ENCODE data around the gene DOCK1.
A peak's percentile ranks its signal among the peaks of the same experiment; 100 is the strongest.
"Not testable (repeated sequence)": the region's sequence is repeated elsewhere in the genome, so short reads cannot be mapped to it uniquely, and the experiment has no call there.

DOCK1 gene

DNA sequence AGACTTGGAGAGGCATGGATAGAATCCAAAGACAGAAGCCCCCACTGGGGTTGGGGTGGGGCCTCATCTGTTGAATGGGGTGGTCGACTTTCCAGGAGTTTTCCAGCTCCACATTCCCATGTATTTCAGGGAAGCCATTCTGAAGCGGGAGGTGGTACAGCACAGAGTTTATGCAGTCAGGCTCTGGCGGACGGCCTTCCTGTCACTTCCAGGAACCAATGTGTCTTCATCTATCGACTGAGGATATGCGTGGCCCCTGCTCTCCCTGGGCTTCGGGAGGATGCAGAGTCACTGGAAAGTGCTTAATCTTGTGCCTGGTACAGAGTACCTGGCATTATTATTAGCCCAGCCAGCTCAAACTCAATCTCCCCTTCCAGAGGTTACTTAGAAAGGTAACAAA is 26.3 kb downstream of the DOCK1 start:
- no peak for DNase-seq (ENCODE audit: low read depth)
- no peak overlapping the region for H3K4me3 ChIP-seq (ENCODE audit: low read depth, low read length)

DNA sequence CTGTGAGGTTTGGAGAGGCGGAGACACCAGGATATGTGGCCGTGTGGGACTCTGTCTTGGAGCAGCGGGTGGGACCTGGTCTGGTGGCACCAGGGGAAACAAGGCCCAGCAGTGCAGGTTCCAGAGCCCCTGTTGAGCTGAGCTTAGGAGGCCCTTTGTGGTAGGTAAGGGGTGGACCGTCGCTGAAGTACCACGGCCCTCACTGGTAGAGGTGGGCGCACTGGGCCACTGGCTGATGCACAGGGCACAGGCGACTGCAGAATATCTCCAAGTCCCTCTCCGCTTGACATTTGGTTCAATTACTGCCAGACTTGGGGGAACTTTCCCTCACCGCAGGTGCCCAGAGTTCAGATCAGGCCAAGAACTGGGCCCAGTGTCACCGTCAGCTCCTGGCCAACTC is 27.3 kb downstream of the DOCK1 start:
- H3K4me3 ChIP-seq (ENCODE audit: low read depth, low read length) = no peak overlapping the region
- TF ChIP-seq, protein P1, sequence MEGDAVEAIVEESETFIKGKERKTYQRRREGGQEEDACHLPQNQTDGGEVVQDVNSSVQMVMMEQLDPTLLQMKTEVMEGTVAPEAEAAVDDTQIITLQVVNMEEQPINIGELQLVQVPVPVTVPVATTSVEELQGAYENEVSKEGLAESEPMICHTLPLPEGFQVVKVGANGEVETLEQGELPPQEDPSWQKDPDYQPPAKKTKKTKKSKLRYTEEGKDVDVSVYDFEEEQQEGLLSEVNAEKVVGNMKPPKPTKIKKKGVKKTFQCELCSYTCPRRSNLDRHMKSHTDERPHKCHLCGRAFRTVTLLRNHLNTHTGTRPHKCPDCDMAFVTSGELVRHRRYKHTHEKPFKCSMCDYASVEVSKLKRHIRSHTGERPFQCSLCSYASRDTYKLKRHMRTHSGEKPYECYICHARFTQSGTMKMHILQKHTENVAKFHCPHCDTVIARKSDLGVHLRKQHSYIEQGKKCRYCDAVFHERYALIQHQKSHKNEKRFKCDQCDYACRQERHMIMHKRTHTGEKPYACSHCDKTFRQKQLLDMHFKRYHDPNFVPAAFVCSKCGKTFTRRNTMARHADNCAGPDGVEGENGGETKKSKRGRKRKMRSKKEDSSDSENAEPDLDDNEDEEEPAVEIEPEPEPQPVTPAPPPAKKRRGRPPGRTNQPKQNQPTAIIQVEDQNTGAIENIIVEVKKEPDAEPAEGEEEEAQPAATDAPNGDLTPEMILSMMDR (conservative IDR thresholded peaks at IDR 0.05; ENCODE audit: low read depth, low read length) = no peak
- DNase-seq (ENCODE audit: low read depth) = no peak

More for the DNA sequence above, 26.3 kb downstream of the DOCK1 start:
- TF ChIP-seq, protein P1 (conservative IDR thresholded peaks at IDR 0.05; ENCODE audit: low read depth, low read length) = no peak

DNA sequence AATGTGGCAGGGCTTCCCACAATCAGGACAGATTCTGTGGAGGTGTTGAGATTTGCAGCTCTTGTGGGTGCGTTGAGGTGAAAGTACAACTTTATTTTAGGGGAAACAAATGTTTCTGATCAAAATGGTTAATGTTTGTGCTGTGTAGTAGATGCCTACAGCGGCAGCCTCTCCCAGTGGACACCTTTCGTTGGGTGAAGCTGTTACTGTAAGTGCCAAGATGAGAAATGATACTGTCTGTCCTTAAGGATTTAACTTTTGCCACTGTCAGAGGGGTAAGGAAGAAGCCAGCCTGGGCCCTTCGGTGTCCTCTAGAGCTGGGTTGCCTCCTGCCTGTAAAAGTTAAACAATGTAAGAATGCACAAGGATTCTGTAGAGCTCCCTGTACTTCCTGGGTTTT is 27.9 kb downstream of the DOCK1 start:
- TF ChIP-seq, protein P1 (conservative IDR thresholded peaks at IDR 0.05; ENCODE audit: low read depth, low read length) = no peak
- no peak overlapping the region for H3K4me3 ChIP-seq (ENCODE audit: low read depth, low read length)
- DNase-seq (ENCODE audit: low read depth) = no peak

DNA sequence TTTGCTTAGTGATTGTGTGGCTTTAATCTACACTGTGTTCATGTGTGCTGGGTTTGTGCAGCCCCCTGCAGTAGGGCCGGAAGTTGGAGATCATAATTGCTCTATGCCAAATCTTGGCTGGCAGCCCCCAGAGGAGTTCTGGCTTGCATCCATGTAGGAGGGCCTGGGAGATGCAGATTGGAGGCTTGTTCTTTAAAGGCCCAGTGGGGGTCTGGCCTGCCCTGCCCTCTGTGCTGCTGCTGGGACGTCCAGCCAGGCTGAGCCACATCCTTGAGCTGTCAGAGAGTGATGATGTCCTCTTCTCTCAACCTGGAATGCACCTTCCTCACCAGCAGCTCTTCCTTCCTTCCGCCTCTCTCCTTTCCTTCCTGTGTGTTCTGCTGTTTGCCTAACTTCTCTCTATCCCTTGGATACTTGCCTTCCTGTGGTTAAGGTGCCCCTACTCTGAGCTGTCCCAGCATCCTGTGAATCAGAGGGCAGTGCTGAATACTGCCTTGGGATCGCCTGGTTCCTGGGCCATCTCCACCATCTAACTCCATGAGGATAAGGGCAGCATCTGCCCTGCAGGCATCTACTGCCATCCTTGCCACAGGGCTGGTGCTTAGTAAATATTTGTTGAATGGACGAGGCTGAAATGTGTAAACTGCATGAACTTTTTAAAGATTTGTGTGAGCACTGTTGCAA is 30.2 kb downstream of the DOCK1 start:
- peak; percentile 30 for DNase-seq (ENCODE audit: low read depth)
- TF ChIP-seq, protein P1 (conservative IDR thresholded peaks at IDR 0.05; ENCODE audit: low read depth, low read length) = no peak
- H3K4me3 ChIP-seq (ENCODE audit: low read depth, low read length) = no peak overlapping the region

DNA sequence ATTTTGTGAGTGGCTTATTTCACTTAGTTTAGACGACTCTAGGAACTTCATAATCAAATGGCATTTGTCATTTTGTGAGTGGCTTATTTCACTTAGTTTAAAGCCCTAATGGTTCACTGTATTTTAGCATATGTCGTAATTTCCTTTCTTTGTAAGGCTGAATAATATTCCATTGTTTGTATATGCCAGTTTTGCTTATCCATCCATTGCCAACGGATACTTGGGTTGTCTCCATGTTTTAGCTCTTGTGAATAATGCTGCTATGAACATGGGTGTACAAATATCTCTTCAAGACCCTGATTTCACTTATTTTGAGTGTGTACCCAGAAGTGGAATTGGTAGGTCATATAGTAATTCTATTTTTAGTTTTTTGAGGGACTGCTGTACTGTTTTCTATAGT is 31.8 kb downstream of the DOCK1 start:
- TF ChIP-seq, protein P1 (conservative IDR thresholded peaks at IDR 0.05; ENCODE audit: low read depth, low read length) = no peak
- H3K4me3 ChIP-seq (ENCODE audit: low read depth, low read length) = no peak overlapping the region
- DNase-seq (ENCODE audit: low read depth) = no peak

DNA sequence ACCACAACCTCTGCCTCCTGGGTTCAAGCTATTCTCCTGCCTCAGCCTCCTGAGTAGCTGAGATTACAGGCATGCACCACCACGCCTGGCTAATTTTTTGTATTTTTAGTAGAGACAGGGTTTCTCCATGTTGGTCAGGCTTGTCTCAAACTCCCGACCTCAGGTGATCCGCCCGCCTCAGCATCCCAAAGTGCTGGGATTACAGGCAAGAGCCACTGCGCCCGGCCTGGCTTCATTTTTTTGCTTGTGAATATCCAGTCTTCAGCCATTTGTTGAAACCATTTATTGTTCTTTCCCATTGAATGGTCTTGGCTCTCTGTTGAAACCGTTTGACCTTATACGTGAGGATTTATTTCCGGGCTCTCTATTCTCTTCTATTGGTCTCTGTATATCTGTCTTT is 32.9 kb downstream of the DOCK1 start:
- DNase-seq (ENCODE audit: low read depth); H3K4me3 ChIP-seq (ENCODE audit: low read depth, low read length): not testable (repeated sequence)

DNA sequence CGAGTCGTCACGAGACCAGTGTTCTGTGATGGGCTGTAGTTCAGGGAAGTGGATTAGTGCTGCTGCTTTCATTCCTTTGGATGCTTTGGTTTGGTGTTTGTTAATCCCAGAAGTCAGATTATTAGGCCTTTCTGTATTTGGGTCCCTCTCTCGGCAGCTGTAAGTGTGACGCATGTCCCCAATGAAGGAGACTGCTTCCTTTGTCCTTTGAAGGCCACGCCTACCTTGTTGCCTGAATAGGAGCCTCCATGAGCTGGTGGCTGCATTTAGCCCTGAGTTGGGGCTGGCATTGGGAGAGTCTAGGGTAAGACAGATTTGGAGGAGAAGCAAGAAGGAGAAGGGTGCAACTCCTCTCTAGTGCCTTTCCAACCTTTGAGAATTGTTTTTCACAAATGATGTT is 34.5 kb downstream of the DOCK1 start:
- no peak for DNase-seq (ENCODE audit: low read depth)
- no peak overlapping the region for H3K4me3 ChIP-seq (ENCODE audit: low read depth, low read length)
- TF ChIP-seq, protein P1 (conservative IDR thresholded peaks at IDR 0.05; ENCODE audit: low read depth, low read length) = no peak

Data from choroid plexus epithelial cell (primary cell).